ENCODE results near the gene SLC6A11. TPM values are rescaled to one million over a fixed set of nuclear protein-coding genes. Genes with fewer than 3 reads are reported as not detected.

The SLC6A11 gene
- total RNA-seq, 4 donors from 2014 or later: 6.2 to 13.4 (median 9.5) TPM

DNA sequence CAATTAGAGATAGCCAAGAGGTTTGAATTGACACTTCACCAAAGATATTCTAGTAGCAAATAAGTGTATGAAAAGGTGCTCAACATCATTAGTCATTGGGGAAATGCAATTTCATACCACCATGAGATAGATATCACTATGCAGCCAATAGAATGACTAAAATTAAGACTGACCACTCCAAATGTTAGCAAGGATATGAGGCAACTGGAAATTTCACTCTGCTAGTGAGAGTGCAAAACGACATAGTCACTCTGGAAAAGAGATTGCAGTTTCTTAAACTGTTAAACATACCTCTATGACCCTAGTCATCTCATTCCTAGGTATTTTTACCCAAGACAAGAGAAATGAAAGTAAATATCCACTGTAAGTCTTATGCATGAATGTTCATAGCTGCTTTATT lies 27.6 kb upstream of the SLC6A11 start:
- Histone ChIP-seq H3K27me3 (peaks cover 0 to 33% (median 0%) of the 10 kb centered on the region in 4 donors), H3K27ac (no peak overlapping the region), H3K36me3 (no peaks in the 10 kb centered on the region), H3K4me1 (no peaks in the 10 kb centered on the region), H3K9me3 (no peaks in the 10 kb centered on the region), H3K4me3 (no peak overlapping the region)
- intact Hi-C loops (cut with DNase I): no loop called here
- no peak for DNase-seq
- no peak for TF ChIP-seq POLR2A (IDR thresholded peaks at IDR 0.05)
- TF ChIP-seq, protein P1, sequence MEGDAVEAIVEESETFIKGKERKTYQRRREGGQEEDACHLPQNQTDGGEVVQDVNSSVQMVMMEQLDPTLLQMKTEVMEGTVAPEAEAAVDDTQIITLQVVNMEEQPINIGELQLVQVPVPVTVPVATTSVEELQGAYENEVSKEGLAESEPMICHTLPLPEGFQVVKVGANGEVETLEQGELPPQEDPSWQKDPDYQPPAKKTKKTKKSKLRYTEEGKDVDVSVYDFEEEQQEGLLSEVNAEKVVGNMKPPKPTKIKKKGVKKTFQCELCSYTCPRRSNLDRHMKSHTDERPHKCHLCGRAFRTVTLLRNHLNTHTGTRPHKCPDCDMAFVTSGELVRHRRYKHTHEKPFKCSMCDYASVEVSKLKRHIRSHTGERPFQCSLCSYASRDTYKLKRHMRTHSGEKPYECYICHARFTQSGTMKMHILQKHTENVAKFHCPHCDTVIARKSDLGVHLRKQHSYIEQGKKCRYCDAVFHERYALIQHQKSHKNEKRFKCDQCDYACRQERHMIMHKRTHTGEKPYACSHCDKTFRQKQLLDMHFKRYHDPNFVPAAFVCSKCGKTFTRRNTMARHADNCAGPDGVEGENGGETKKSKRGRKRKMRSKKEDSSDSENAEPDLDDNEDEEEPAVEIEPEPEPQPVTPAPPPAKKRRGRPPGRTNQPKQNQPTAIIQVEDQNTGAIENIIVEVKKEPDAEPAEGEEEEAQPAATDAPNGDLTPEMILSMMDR (IDR thresholded peaks at IDR 0.05): no peak
- 22 to 43% methylated on average over 1 of the region's 1 CpG for WGBS, 2 donors

DNA sequence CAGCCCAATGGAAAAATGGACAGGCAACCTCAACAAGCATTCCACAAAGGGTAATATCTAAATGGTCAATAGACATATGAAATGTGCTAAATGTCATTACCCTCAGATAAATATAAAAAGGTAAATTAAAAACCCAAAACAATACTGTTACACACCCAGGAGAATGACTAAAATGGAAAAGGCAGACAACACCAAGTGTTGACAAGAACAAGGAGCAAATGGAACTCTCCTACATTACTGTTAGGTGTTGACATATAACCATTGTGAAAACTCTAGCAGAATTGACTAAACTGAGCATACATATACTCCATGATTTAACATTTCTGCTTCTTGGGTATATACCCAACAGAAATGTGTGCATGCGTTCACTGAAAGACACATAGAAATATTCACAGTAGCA lies 25.3 kb upstream of the SLC6A11 start:
- Histone ChIP-seq H3K4me1 (no peaks in the 10 kb centered on the region), H3K36me3 (no peaks in the 10 kb centered on the region), H3K27me3 (peaks cover 0 to 41% (median 0%) of the 10 kb centered on the region in 4 donors), H3K27ac (no peak overlapping the region), H3K4me3 (no peak overlapping the region), H3K9me3 (no peaks in the 10 kb centered on the region)
- no peak for TF ChIP-seq POLR2A (IDR thresholded peaks at IDR 0.05)
- DNase-seq: no peak
- intact Hi-C loops (cut with DNase I): no loop called here
- 88 to 93% methylated on average over 1 of the region's 1 CpG for WGBS, 2 donors

DNA sequence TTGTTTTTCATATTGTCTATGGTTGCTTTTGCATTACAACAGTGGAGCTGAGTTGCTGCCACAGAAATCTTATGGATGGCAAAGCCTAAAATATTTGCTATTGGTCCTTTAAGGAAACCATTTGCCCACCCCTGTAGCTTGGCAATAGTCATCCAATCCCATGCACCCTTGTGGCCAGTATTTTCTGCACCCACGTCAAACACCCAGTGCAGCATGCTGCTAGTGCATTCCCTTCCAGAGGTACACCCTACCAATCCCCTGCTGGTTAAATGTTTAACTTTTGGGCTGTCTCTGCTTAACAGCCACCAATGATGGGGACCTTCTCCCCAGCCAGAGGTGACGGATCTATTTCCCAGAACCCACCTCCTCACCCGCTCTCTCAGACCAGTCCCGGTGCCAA lies 23.8 kb upstream of the SLC6A11 start:
- Histone ChIP-seq H3K4me3 (no peak overlapping the region), H3K27ac (no peak overlapping the region), H3K4me1 (no peaks in the 10 kb centered on the region), H3K9me3 (no peaks in the 10 kb centered on the region), H3K36me3 (no peaks in the 10 kb centered on the region), H3K27me3 (peaks cover 0 to 32% (median 0%) of the 10 kb centered on the region in 4 donors)
- 89 to 90% methylated on average over 4 of the region's 4 CpGs for WGBS, 2 donors
- TF ChIP-seq POLR2A (IDR thresholded peaks at IDR 0.05): no peak
- TF ChIP-seq, protein P1 (IDR thresholded peaks at IDR 0.05): no peak
- DNase-seq: no peak
- intact Hi-C loops (cut with DNase I): no loop called here

DNA sequence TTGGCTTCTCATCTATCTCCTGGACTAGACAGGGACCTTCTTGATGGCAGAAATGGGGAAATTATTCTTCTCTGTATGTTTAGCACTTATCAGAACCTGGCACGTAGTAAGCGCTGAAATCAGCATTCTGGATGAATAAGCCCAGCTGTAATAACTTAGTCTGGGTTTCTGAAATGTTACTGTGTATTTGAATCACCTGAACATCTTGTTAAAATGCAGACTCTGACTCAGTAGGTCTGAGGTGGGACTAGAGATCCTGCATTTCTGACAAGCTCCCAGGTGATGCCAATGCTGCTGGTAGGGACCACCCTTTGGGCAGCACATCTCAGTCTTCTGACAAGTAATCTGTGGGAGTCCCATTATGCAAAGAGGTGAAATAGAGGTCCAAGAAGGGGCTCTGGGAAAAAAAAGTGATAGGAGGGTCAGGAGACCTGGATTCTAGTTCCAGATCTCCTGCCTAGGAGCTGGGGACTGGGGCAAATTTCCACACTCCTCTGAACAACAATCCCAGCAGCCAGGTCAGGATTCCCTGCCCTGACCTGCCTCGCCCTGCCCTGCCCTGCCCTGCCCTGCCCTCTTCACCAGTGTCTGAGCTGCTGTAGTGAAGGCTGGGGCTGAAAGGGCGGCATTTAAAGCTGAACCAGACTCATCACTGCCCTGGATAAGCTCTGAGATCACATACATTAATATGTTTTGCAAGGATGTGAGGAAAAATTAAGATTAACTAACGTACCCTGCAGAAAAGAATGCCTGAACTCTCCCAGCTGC lies 17.2 kb upstream of the SLC6A11 start:
- WGBS, 2 donors: 33 to 41% methylated on average over 5 of the region's 5 CpGs
- H3K27ac ChIP-seq: peak overlapping the region in 1 of 4 donors; percentile 60
- no peaks in the 10 kb centered on the region for H3K36me3 ChIP-seq
- H3K9me3 ChIP-seq: no peaks in the 10 kb centered on the region
- TF ChIP-seq, protein P1 (IDR thresholded peaks at IDR 0.05): no peak
- TF ChIP-seq POLR2A (IDR thresholded peaks at IDR 0.05): no peak
- no peak for DNase-seq
- H3K4me1 ChIP-seq: peaks cover 0 to 22% (median 6%) of the 10 kb centered on the region in 3 donors
- H3K27me3 ChIP-seq: peaks cover 0 to 20% (median 0%) of the 10 kb centered on the region in 4 donors
- intact Hi-C loops (cut with DNase I): no loop called here
- H3K4me3 ChIP-seq: no peak overlapping the region

DNA sequence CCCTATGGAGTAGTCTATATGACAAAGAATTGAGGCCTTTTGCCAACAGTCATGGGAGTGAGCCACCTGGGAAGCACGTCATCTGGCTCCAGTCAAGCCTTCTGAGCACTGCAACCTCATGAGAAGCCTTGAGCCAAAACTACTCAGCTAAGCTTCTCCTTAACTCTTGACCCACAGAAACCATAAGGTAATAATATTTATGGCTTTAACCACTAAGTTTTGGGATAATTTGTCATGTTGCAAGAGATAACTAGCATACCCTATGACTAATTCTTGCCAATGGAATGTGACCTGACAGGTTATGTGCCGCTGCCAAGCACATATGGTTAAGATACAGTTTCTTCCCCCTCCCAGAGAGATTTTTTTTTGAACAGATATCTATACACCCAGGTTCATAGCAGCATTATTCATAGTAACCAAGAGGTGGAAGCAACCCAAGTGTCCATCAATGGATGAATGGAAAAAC lies 11.8 kb upstream of the SLC6A11 start:
- no peak for TF ChIP-seq POLR2A (IDR thresholded peaks at IDR 0.05)
- TF ChIP-seq, protein P1 (IDR thresholded peaks at IDR 0.05): no peak
- no peaks in the 10 kb centered on the region for H3K9me3 ChIP-seq
- DNase-seq: no peak
- H3K4me1 ChIP-seq: peaks cover 0 to 26% (median 12%) of the 10 kb centered on the region in 3 donors
- intact Hi-C loops (cut with DNase I): no loop called here
- 21 to 50% methylated on average over 2 of the region's 2 CpGs for WGBS, 2 donors
- no peak overlapping the region for H3K4me3 ChIP-seq
- peak overlapping the region; percentile 26 to 75 (median 42) for H3K27ac ChIP-seq
- no peaks in the 10 kb centered on the region for H3K36me3 ChIP-seq
- H3K27me3 ChIP-seq: peaks cover 0 to under 1% (median 0%) of the 10 kb centered on the region in 4 donors

Measured in esophagus squamous epithelium (tissue), 5 donors.